ENCODE data around the gene EGF.
A peak's percentile ranks its signal among the peaks of the same experiment; 100 is the strongest.

The EGF gene

DNA sequence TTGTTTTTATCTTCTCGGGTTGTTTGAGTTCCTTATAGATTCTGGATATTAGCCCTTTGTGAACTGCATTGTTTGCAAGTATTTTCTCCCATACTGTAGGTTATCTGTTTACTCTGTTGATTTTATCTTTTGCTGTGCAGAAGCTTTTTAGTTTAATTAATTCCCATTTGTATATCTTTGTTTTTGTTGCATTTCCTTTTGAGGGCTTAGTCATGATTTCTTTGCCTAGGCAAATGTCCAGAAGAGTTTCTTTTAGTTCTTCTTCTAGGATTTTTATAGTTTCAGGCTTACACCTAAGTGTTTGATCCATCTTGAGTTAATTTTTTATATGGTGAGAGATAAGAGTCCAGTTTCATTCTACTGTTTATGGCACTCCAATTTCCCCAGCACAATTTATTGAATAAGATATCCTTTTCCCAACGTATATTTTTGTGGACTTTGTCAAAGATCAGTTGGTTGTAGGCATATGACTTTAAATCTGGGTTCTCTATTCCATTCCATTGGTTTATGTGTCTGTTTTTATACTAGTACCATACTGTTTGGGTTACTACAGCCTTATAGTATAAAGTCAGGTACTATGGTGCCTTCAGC is 54.3 kb downstream of the EGF start:
- DNase-seq: no peak

GRCh38 chr4:109967798-109968520 is 55.3 kb downstream of the EGF start:
- DNase-seq: no peak

DNA sequence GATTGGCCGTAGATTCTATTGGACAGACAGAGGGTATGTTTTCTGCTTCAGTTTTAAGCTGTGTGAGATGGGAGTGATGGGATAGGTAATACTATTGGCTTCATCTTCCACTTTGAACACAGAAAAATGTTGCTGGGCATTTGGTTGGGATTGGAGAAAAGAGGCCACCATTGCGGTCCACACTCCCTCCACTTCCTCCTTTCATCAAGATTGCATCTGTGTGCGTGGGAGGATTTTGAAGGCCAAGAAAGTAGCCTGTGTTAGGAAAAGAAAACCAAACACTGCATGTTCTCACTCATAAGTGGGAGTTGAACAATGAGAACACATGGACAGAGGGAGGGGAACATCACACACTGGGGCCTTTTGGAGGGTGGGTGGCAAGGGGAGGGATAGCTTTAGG is 56.4 kb downstream of the EGF start:
- DNase-seq: no peak

GRCh38 chr4:109969919-109970318 is 57.2 kb downstream of the EGF start:
- DNase-seq: no peak

- no peak for DNase-seq
Observed at GRCh38 chr4:109972786-109973528, 60.3 kb downstream of the EGF start.

DNA sequence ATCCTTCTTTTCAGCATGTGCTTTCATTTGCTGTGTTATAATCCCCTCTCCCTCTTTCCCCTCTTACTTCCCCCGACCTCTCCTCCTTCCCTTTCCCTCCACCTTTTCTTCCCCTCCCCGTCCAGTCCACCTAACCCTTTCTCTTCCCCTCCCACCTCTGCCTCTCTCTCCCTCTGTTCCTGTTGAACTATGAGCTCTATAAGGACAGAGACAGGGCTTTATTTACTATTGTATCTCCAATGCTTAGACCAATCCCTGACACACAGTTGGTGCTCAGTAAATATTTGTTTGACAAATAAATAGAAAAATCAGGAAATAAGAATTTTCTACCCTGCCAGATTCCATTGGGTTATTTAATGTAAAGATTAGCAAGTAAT is 60.8 kb downstream of the EGF start:
- DNase-seq: no peak

GRCh38 chr4:109976189-109976588 is 63.5 kb downstream of the EGF start:
- no peak for DNase-seq

GRCh38 chr4:109977854-109978501 is 65.3 kb downstream of the EGF start:
- no peak for DNase-seq

DNA sequence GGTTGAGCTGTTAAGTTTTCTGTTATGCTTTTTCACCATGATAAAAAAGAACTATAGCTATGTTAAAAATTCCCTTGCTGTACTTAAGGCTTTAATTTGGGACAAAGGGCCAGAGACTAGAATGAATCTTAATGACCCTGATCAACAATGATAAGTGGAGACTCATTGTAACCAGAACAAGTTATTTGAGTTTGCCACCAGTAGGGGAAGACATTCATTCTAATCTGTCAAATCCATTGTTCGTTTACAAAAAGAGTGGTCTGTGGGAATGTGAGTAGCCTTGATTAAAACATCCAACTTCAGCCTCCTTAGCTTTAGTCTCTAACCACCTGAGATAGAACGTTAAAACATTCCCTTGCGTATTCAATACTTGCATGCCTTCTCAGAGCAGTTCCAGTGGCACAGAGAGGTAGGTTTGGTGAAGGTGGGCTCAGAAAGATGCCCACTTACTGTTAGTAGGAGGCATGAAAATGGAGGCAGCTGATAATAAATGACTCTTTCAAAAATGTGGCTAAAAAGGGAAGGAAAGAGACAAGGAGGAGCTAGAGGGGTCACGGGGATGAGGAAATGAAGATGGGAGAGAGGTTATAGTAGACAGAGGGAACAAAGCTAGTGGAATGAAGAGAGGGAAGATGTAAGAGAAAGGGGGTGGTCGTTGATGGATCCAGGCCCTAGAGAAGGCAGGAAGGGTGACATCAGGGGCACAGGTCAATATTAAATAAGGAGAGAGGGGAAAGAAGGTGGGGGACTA is 66.2 kb downstream of the EGF start:
- DNase-seq: no peak

DNA sequence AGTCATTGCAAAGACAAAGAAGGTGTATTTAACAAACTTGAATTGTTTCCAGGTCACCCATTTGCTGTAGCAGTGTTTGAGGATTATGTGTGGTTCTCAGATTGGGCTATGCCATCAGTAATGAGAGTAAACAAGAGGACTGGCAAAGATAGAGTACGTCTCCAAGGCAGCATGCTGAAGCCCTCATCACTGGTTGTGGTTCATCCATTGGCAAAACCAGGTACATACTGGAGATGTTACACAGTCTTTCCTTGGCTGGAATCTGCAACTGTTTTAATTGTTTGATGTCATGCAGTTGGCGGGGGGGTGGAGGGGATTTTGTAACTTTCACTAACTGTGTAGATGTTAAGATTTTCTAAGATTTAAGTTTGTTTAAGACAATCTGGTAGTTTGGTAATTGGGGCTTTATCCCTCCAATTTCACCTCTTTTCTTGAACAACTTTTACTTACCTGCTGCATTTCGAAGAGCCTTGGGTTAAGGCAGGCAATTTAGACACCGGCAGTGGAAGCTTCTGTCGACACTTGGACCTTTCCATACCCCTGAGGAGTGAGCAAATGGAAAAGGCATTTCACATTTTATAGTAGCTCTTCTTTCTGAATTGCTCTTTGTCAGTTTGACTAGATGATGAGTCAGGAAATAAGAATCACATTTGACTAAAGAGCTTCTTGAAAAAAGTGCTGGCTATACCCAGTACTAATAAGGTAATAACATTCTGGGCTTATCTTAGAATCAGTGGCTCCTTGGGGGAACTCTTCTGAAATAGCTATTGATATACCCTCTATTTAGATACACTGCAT is 67.4 kb downstream of the EGF start:
- no peak for DNase-seq

GRCh38 chr4:109981936-109982335 is 69.3 kb downstream of the EGF start:
- no peak for DNase-seq

DNA sequence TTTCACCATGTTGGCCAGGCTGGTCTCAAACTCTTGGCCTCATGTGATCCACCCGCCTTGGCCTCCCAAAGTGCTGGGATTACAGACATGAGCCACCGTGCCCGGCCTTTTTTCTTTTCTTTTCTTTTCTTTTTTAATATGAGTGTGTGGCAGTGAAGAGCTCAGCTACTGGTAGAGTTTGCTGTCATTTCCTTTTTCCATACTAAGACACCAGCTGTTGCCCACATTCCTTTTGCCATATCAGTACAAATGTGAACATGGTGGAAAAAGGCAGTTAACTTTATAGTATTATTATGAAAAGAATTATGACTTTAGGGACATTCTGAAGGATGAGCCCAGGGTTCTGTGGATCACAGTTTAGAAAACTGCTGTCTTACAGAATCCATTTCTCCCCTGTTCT is 69.8 kb downstream of the EGF start:
- DNase-seq: no peak

- DNase-seq: peak; percentile 47
Observed at GRCh38 chr4:109985993-109986974, 73.6 kb downstream of the EGF start.

- no peak for DNase-seq
Observed at GRCh38 chr4:109989044-109989443, 76.4 kb downstream of the EGF start.

DNA sequence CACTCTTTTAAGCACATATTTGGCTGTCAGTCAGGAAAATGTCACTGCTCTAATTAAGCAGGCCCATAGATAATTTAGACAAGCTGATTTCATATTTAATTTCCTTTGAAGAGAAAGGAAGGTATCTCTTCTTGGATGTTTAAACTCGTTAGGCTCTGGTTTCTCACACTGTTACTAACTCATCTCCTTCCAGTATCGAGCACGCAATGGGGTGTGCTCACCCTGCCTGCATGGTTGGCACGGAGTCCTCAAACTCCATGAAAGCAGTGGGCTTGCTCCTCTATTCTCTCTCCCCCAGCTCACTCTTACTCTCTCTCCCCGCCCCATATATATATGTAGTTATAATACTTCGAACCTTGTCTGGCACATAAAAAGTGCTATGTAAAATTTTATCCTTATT is 76.9 kb downstream of the EGF start:
- no peak for DNase-seq

DNA sequence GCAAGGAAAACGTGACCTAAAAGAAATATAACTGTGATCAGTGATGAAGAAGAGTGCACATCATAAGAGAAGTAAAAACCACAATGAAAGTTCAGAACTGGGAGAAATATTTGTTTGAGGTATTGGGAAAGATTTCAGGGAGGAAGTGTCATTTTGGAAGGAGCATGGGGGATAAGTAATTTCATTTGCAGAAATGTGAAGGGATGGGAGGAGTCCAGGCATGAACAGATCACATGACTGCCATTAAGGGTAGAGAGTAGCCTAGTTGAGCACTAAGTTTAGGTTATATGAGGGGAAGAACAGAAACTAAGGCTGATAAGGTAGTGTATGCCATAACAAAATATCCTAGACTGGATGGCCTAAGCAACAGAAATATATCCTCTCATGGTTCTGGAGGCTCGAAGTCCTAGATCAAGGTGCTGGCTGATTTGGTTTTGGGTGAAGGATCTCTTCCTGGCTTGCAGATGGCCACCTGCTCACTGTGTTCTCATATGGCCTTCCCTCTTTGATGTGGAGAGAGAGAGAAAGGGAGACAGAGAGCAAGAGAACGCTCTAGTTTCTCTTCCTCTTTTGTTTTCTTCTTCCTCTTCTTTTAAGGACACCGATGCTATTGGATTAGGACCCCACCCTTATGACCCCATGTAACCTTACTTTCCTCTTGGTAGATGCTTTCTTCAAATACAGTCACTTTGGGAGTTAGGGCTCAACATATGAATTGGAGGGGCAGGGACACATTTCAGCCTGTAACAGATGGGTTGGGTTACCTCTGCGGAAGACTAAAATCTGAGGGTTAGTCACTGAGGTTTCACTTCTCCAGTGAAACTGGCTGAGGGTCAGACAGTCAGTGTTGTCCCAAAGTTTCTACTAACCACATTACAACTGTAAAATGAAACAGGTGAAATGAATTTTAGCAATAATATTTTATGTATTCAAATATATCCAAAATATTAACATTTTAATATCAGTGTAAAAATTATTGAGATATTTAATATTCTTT is 77.9 kb downstream of the EGF start:
- no peak for DNase-seq

DNA sequence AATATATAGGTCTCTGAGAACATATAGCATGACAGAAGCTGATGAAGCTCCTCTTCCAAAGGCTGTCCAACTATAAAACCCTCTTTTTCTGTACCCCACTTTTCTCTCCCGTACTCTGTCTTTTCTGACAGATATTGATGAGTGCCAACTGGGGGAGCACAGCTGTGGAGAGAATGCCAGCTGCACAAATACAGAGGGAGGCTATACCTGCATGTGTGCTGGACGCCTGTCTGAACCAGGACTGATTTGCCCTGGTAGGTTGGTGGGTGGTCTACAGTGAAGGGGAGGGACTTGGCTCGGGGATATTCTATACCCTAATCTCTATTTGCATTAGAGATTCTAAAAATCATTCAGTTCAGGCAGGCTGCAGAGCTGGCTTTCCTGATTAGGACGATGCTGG is 80.4 kb downstream of the EGF start:
- no peak for DNase-seq

- DNase-seq: no peak
Observed at GRCh38 chr4:109994415-109994827, 81.7 kb downstream of the EGF start.

GRCh38 chr4:109996526-109996925 is 83.8 kb downstream of the EGF start:
- DNase-seq: no peak
